DOHH2 (cell line): ENCODE results near the gene SLC47A2.

ENCODE experiments used
- CTCF ChIP-seq: fragments of 200-600 bp; sonication (generic); IDR thresholded peaks from one replicate; pipeline ENCODE4 v1.5.1; 2014; ENCODE audit warnings: antibody characterized with exemption, mild to moderate bottlenecking, low read depth, low read length; ENCODE audit not compliant: poor library complexity, severe bottlenecking
- EZH2phosphoT487 ChIP-seq: fragments of 200-600 bp; sonication (generic); IDR thresholded peaks from 2 replicates; pipeline ENCODE4 v1.6.1; 2017; ENCODE audit warnings: borderline replicate concordance, mild to moderate bottlenecking, antibody characterized with exemption, low read length, moderate library complexity, mixed read lengths

DNA sequence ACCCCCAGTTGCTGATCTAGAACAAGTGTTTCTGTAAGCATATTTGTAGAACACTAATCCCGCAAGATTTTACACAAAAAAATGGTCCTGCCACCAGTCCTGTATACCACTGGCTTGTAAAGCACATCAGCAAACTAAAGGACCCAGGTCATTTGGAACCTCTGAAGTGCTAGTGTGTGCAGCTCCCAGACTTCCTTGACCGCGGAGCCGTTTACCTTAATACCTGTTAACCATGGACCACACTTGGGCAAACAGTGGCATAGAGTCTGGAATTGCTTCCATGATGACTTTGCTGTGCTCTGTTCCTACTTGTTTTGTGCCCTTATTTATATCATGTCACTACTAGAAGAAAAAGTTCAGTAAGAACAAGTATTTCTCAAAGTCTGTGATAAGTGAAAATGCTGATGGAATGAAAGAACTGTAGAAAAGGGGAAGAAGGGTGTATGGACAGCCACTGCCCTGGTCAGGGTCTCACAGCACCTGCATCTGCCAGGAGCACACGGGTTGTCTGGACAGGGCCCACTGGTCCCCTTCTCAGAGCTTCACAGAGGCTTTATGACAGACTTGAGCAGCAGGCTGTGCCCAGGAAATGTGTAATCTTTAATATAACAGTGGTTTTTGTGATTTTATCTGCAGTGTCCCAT lies 38.5 kb downstream of the SLC47A2 start:
- TF ChIP-seq CTCF (no peak), EZH2phosphoT487 (no peak)
